PFSK-1 (cell line): ENCODE measurements around the gene KIAA0753.

ENCODE experiments used
- FOXP2 ChIP-seq: optimal IDR thresholded peaks from 2 replicates; pipeline ENCODE3; 2011; ENCODE audit warnings: borderline replicate concordance, control low read depth, inconsistent platforms; ENCODE audit not compliant: insufficient read depth; ENCODE audit errors: extremely low read length, extremely low read depth
- POLR2AphosphoS5 ChIP-seq: IDR thresholded peaks from 2 replicates; pipeline ENCODE4 v1.6.1; 2012; ENCODE audit warnings: low read depth, mild to moderate bottlenecking, control low read depth, low read length, moderate library complexity
- REST ChIP-seq, 2 experiments: IDR thresholded peaks; 2 replicates each; pipeline versions ENCODE4 v1.6.1 to v1.8.0; 2011 to 2012; ENCODE audit warnings: low read depth in 2 of 2, low read length in 2 of 2, control low read depth in 1 of 2, inconsistent platforms in 1 of 2, mild to moderate bottlenecking in 1 of 2, moderate library complexity in 1 of 2; ENCODE audit not compliant: insufficient read depth in 1 of 2
- SIN3A ChIP-seq: IDR thresholded peaks from 2 replicates; pipeline ENCODE4 v1.6.1; 2012; ENCODE audit warnings: mild to moderate bottlenecking, low read length, moderate library complexity, borderline replicate concordance; ENCODE audit not compliant: insufficient read depth
- TAF1 ChIP-seq: IDR thresholded peaks from 2 replicates; pipeline ENCODE4 v1.6.1; 2012; ENCODE audit warnings: low read length, control low read depth, borderline replicate concordance; ENCODE audit not compliant: insufficient read depth

GRCh38 chr17:6666077-6666521 lies 25.6 kb upstream of the KIAA0753 start:
- TF ChIP-seq POLR2AphosphoS5: no peak
- TF ChIP-seq SIN3A: no peak
- peak in 1 of 2 experiments; percentile 26; a peak in 1 of 4 replicates for TF ChIP-seq REST (IDR thresholded peaks at IDR 0.05; ENCODE audit: insufficient read depth in 1 of 2, low read depth in 2 of 2, low read length in 2 of 2)
- TF ChIP-seq TAF1: no peak
- TF ChIP-seq FOXP2: peak; percentile 70
